ENCODE data around the gene SPIB.

DNA sequence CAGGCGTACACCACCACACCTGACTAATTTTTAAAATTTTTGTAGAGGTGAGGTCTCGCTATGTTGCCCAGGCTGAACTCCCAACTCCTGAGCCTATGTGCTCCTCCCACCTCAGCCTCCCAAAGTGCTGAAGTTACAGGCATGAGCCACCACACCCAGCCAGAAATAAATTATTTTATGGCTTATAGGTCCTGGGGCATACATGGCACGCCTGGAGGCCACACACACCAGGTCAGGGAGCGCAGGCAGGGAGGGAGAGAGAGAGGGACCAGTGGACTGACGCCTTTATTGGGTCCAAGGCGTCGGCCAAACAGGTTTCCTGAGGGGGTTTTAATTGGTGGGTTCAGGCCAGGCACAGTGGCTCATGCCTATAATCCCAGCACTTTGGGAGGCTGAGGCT, 6.8 kb downstream of the SPIB start:
- TF ChIP-seq GATA2 (IDR thresholded peaks at IDR 0.05; ENCODE audit: low read depth, low read length) (no peak), GATA3 (IDR thresholded peaks at IDR 0.05; ENCODE audit: low read depth, low read length) (no peak)
